Tibial artery (tissue), 4 donors: ENCODE results near the gene XYLT2.

Source experiments
- DNase-seq, 2 donors: peaks; one replicate each; pipeline ENCODE4 v3.0.0-alpha.2; 2019
- H3K27ac ChIP-seq, 2 donors: fragments of 200-600 bp; sonication (generic) in 1 of 2; 1 replicate in 1 of 2; 2 replicates in 1 of 2; pipeline ENCODE4 v1.5.1; 2018 to 2019; ENCODE audit warnings: mild to moderate bottlenecking in 1 of 2
- H3K27me3 ChIP-seq, 2 donors: fragments of 200-600 bp; sonication (generic) in 1 of 2; one replicate each; pipeline versions ENCODE4 v1.5.1 to v1.6.0; 2016 to 2019
- H3K36me3 ChIP-seq, 3 donors: fragments of 200-600 bp; sonication (generic) in 2 of 3; one replicate each; pipeline ENCODE4 v1.5.1; 2016 to 2019; ENCODE audit warnings: mild to moderate bottlenecking in 2 of 3
- H3K4me1 ChIP-seq, 4 donors: fragments of 200-600 bp; sonication (generic) in 2 of 4; 1 replicate in 3 of 4; 2 replicates in 1 of 4; pipeline ENCODE4 v1.5.1; 2016 to 2019
- H3K4me3 ChIP-seq, 2 donors: fragments of 200-600 bp; sonication (generic) in 1 of 2; 1 replicate in 1 of 2; 2 replicates in 1 of 2; pipeline ENCODE4 v1.5.1; 2018 to 2019; ENCODE audit warnings: mild to moderate bottlenecking in 2 of 2
- H3K9me3 ChIP-seq, 3 donors: fragments of 200-600 bp; sonication (generic) in 1 of 3; one replicate each; pipeline ENCODE4 v1.5.1; 2016 to 2019
- CTCF ChIP-seq, 2 experiments: fragments of 200-600 bp in 1 of 2; fragments of 450-650 bp in 1 of 2; IDR thresholded peaks; one replicate each; pipeline ENCODE4 v1.5.1; 2017 to 2019; ENCODE audit warnings: antibody characterized with exemption in 2 of 2, mild to moderate bottlenecking in 1 of 2, moderate library complexity in 1 of 2
- intact Hi-C: fragments of 100-400 bp; cut with DNase I; formaldehyde crosslinking; loops from one replicate; pipeline ENCODE4 v1.15.0; 2023; ENCODE audit warnings: low total_unique reads

The XYLT2 gene

GRCh38 chr17:50406578-50406977, 60.7 kb downstream of the XYLT2 start:
- no peak for DNase-seq
- TF ChIP-seq CTCF (IDR thresholded peaks at IDR 0.05): no peak
- no peaks in the 10 kb centered on the region for H3K4me1 ChIP-seq
- intact Hi-C loops: no loop called here
- no peak overlapping the region for H3K4me3 ChIP-seq
- no peaks in the 10 kb centered on the region for H3K36me3 ChIP-seq
- peaks cover 0 to 24% of the 10 kb centered on the region in 2 donors for H3K27me3 ChIP-seq
- H3K9me3 ChIP-seq: no peaks in the 10 kb centered on the region
- H3K27ac ChIP-seq: no peak overlapping the region

- no peak overlapping the region for H3K27ac ChIP-seq
- intact Hi-C loops: no loop called here
- DNase-seq: no peak
- H3K4me3 ChIP-seq: no peak overlapping the region
- TF ChIP-seq CTCF (IDR thresholded peaks at IDR 0.05): no peak
- no peaks in the 10 kb centered on the region for H3K9me3 ChIP-seq
- no peaks in the 10 kb centered on the region for H3K36me3 ChIP-seq
- H3K4me1 ChIP-seq: no peaks in the 10 kb centered on the region
- peaks cover 0 to 24% of the 10 kb centered on the region in 2 donors for H3K27me3 ChIP-seq
Measured at GRCh38 chr17:50407921-50408320, 62.0 kb downstream of the XYLT2 start.
